Jurkat, Clone E6-1 (cell line): ENCODE measurements around the gene ANKLE1. TPM values are rescaled to one million over a fixed set of nuclear protein-coding genes. Genes with fewer than 3 reads are reported as not detected.

Experiments
- DNase-seq: peaks from one replicate; pipeline ENCODE4 v3.0.0-alpha.2; 2011; ENCODE audit warnings: low read depth, low spot score
- H3K4me3 ChIP-seq: 2 replicates; pipeline ENCODE4 v1.5.1; 2011; ENCODE audit warnings: mild to moderate bottlenecking, low read length, control low read depth, moderate library complexity
- polyA plus RNA-seq: library from polyadenylated mRNA; unstranded; fragments of >200 nt; gene quantifications from one replicate; pipeline ENCODE4 v1.2.1, GENCODE V29; 2012; ENCODE audit warnings: missing spikeins; ENCODE audit not compliant: insufficient read length, insufficient read depth

Gene ANKLE1
- 7.3 TPM for polyA plus RNA-seq

- H3K4me3 ChIP-seq, result peak within 1 kb of the TSS; percentile 60
Observed at GRCh38 chr19:17281391-17282304, at the start of gene ANKLE1. Gene ANKLE1 (plus strand): TSS chr19:17281901. CDS start chr19:17281921, 20 bp downstream.

GRCh38 chr19:17232258-17232657 lies 49.4 kb upstream of the ANKLE1 start:
- DNase-seq, result no peak
- no peak overlapping the region for H3K4me3 ChIP-seq

More at GRCh38 chr19:17281391-17282304, at the start of gene ANKLE1:
- no peak for DNase-seq

GRCh38 chr19:17234911-17235299 lies 46.8 kb upstream of the ANKLE1 start:
- peak overlapping the region; percentile 59 for H3K4me3 ChIP-seq
- peak; percentile 47 for DNase-seq

GRCh38 chr19:17235300-17235970 lies 46.3 kb upstream of the ANKLE1 start:
- H3K4me3 ChIP-seq, result peak overlapping the region; percentile 59
- no peak for DNase-seq

- DNase-seq, result no peak
- peak overlapping the region; percentile 59 for H3K4me3 ChIP-seq
Observed at GRCh38 chr19:17235971-17236777, 45.5 kb upstream of the ANKLE1 start.

GRCh38 chr19:17236811-17237543 lies 44.7 kb upstream of the ANKLE1 start:
- H3K4me3 ChIP-seq, result no peak overlapping the region
- DNase-seq, result no peak

GRCh38 chr19:17237747-17238706 lies 43.7 kb upstream of the ANKLE1 start:
- H3K4me3 ChIP-seq, result no peak overlapping the region
- DNase-seq, result no peak

GRCh38 chr19:17240062-17240752 lies 41.5 kb upstream of the ANKLE1 start:
- H3K4me3 ChIP-seq, result no peak overlapping the region
- no peak for DNase-seq

GRCh38 chr19:17240826-17241399 lies 40.8 kb upstream of the ANKLE1 start:
- no peak overlapping the region for H3K4me3 ChIP-seq
- DNase-seq, result no peak

- no peak for DNase-seq
- no peak overlapping the region for H3K4me3 ChIP-seq
Observed at GRCh38 chr19:17242431-17243208, 39.1 kb upstream of the ANKLE1 start.

- DNase-seq, result no peak
- H3K4me3 ChIP-seq, result no peak overlapping the region
Observed at GRCh38 chr19:17243211-17243829, 38.4 kb upstream of the ANKLE1 start.

GRCh38 chr19:17243830-17244617 lies 37.7 kb upstream of the ANKLE1 start:
- DNase-seq, result no peak
- H3K4me3 ChIP-seq, result no peak overlapping the region

- peak overlapping the region; percentile 37 for H3K4me3 ChIP-seq
Observed at GRCh38 chr19:17244618-17245534, 36.8 kb upstream of the ANKLE1 start.

GRCh38 chr19:17245535-17245984 lies 36.1 kb upstream of the ANKLE1 start, which contains the start of gene NR2F6:
Gene NR2F6 (minus strand): TSS chr19:17245919. CDS start chr19:17245220, 699 bp downstream.
- DNase-seq, result no peak
- peak within 1 kb of the TSS; percentile 58 for H3K4me3 ChIP-seq

More at GRCh38 chr19:17244618-17245534, 36.8 kb upstream of the ANKLE1 start:
- no peak for DNase-seq
